ENCODE results near the gene BEX1.

BEX1 gene

DNA sequence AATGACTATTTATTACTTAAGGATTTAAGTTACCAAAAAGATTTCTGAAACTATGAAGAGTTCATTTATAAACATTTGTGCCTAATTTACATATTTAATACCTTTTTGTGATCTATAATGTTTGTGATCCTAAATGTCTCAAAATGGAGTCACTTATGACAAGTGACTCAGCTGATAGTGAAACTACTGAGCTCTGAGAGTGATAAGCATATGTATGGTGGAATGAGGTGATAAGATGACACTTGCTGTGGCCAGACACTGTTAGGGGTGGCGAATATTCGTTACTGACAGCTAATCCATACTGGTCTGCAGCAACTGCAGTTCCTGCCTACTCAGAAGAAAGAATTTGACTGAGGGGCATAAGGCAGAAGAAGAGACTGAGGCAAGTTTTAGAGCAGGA lies 34.5 kb upstream of the BEX1 start:
- in situ Hi-C loops (cut with MboI; ENCODE audit: low sequenced_read_pairs, unreplicated experiment), result no loop called here
- TF ChIP-seq, protein P1, sequence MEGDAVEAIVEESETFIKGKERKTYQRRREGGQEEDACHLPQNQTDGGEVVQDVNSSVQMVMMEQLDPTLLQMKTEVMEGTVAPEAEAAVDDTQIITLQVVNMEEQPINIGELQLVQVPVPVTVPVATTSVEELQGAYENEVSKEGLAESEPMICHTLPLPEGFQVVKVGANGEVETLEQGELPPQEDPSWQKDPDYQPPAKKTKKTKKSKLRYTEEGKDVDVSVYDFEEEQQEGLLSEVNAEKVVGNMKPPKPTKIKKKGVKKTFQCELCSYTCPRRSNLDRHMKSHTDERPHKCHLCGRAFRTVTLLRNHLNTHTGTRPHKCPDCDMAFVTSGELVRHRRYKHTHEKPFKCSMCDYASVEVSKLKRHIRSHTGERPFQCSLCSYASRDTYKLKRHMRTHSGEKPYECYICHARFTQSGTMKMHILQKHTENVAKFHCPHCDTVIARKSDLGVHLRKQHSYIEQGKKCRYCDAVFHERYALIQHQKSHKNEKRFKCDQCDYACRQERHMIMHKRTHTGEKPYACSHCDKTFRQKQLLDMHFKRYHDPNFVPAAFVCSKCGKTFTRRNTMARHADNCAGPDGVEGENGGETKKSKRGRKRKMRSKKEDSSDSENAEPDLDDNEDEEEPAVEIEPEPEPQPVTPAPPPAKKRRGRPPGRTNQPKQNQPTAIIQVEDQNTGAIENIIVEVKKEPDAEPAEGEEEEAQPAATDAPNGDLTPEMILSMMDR (IDR thresholded peaks at IDR 0.05; ENCODE audit: borderline replicate concordance, control extremely low read depth, extremely low read depth, insufficient read depth, missing control alignments), result no peak
- no peak for DNase-seq (ENCODE audit: low spot score)

DNA sequence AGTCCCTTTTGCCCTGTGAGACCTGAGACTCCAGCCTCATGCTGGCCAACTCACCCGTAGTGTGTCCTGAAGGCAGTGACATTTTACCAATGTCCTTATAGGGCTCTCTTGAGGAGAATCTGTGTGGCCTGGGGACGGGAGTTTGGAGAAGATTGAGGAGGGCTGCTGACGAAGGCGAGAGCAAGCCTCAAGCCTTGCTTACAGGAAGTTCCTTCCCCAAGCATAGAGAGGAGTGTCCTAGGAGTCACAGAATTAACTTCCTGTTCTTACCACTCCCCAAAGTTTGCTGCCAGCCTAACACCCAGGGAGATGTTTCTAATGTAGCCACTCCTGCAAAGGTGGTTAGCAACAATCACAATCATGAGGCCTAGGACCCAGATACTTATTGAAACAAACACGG lies 29.0 kb upstream of the BEX1 start, which contains the start of gene NXF3:
Gene NXF3 (minus strand): TSS at position 202 of the 400 bp plus-strand sequence. CDS start 120 bp downstream, at position 82.
- in situ Hi-C loops (cut with MboI; ENCODE audit: low sequenced_read_pairs, unreplicated experiment), result no loop called here
- TF ChIP-seq, protein P1 (IDR thresholded peaks at IDR 0.05; ENCODE audit: borderline replicate concordance, control extremely low read depth, extremely low read depth, insufficient read depth, missing control alignments), result no peak
- no peak for DNase-seq (ENCODE audit: low spot score)

- in situ Hi-C loops (cut with MboI; ENCODE audit: low sequenced_read_pairs, unreplicated experiment), result no loop called here
- TF ChIP-seq, protein P1 (IDR thresholded peaks at IDR 0.05; ENCODE audit: borderline replicate concordance, control extremely low read depth, extremely low read depth, insufficient read depth, missing control alignments), result no peak
- no peak for DNase-seq (ENCODE audit: low spot score)
Measured at GRCh38 chrX:103081051-103081450, 17.1 kb upstream of the BEX1 start.

GRCh38 chrX:103073467-103073866 lies 9.5 kb upstream of the BEX1 start:
- in situ Hi-C loops (cut with MboI; ENCODE audit: low sequenced_read_pairs, unreplicated experiment), result no loop called here
- DNase-seq (ENCODE audit: low spot score), result no peak
- TF ChIP-seq, protein P1 (IDR thresholded peaks at IDR 0.05; ENCODE audit: borderline replicate concordance, control extremely low read depth, extremely low read depth, insufficient read depth, missing control alignments), result no peak

GRCh38 chrX:103066606-103067005 lies 2.6 kb upstream of the BEX1 start:
- TF ChIP-seq, protein P1 (IDR thresholded peaks at IDR 0.05; ENCODE audit: borderline replicate concordance, control extremely low read depth, extremely low read depth, insufficient read depth, missing control alignments), result no peak
- in situ Hi-C loops (cut with MboI; ENCODE audit: low sequenced_read_pairs, unreplicated experiment), result no loop called here
- DNase-seq (ENCODE audit: low spot score), result no peak

DNA sequence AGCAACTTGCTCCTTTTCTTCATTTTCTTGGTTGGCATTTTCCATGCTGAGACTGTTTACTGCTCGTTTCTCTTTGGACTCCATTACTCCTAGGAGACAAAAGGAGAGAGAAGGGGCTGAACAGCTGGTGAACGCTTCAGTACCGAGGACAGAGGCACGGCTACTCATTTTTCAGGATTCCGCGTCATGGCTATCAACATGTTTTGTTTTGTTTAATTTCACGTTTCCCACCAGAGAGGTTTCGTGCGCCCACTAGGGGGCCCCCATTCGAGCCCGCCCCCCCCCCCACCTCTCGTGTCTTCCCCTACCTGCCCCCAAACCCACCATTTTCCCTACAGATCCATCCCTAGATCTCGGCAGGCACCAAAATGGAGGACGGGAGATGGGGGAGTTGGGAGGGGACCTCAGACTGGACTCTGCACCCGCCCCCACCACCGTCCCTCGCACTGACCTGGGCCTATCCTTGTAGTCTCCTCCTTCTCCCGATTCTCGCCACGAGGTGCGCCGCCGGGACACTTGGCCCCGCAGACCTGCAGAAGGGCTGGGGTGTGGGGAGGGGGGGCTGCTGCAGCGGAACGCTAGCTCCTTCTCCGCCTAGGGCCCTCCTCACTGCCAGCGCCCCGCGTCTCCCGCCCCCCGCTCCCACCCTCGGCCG lies 653 bp downstream of the BEX1 start:
- TF ChIP-seq, protein P1 (IDR thresholded peaks at IDR 0.05; ENCODE audit: borderline replicate concordance, control extremely low read depth, extremely low read depth, insufficient read depth, missing control alignments), result no peak
- in situ Hi-C loops (cut with MboI; ENCODE audit: low sequenced_read_pairs, unreplicated experiment), result no loop called here
- no peak for DNase-seq (ENCODE audit: low spot score)
